Measurements from ENCODE around the gene AKAP10. TPM values are rescaled to one million over a fixed set of nuclear protein-coding genes. Genes with fewer than 3 reads are reported as not detected.
"Not testable (repeated sequence)": the region's sequence is repeated elsewhere in the genome, so short reads cannot be mapped to it uniquely, and the experiment has no call there.

The AKAP10 gene
- total and polyA plus RNA-seq, 7 experiments from 2014 or later: 17.0 to 69.0 (median 50.5) TPM

- Mint-ChIP-seq H3K9me3 (peaks cover 0 to 4% (median 0%) of the 10 kb centered on the region in 11 donors), H3K4me1 (peaks cover 0 to 13% (median 11%) of the 10 kb centered on the region in 7 donors), H3K36me3 (peaks cover 6 to 30% (median 24%) of the 10 kb centered on the region in 5 donors), H3K4me3 (no peak overlapping the region), H3K27ac (peak overlapping the region in 8 of 9 donors; percentile 34 to 87 (median 62)), H3K27me3 (no peaks in the 10 kb centered on the region)
- H3K36me3 ChIP-seq (ENCODE audit: control insufficient read depth in 2 of 3, insufficient read depth in 3 of 3, low read length in 3 of 3): peaks cover 4 to 39% (median 7%) of the 10 kb centered on the region in 3 experiments
- DNase-seq (no peak), ATAC-seq (no peak)
- no peak overlapping the region for H3K27ac ChIP-seq (ENCODE audit: low read depth, low read length)
- ChIA-PET POLR2A (interaction anchor here (0.6 kb wide), 1 partner anchor 34 kb away, joined by 3 read pairs; no protein-coding TSS in a partner anchor), CTCF (no interaction called here)
- intact Hi-C loops (cut with micrococcal nuclease): no loop called here
- no peak overlapping the region for H3K4me3 ChIP-seq (ENCODE audit: low read length)
- no peaks in the 10 kb centered on the region for H3K9me3 ChIP-seq (ENCODE audit: control insufficient read depth in 2 of 3, low read length in 3 of 3)
- no peaks in the 10 kb centered on the region for H3K27me3 ChIP-seq (ENCODE audit: control insufficient read depth in 2 of 2, insufficient read depth in 2 of 2, low read length in 2 of 2)
- H3K4me1 ChIP-seq (ENCODE audit: control insufficient read depth in 2 of 2, insufficient read depth in 2 of 2, low read length in 2 of 2): no peaks in the 10 kb centered on the region
These were observed 76.8 kb downstream of the AKAP10 start for GRCh38 chr17:19900809-19901208.

- no peak overlapping the region for H3K27ac ChIP-seq (ENCODE audit: low read depth, low read length)
- DNase-seq (no peak), ATAC-seq (no peak)
- ChIA-PET CTCF (no interaction called here), POLR2A (no interaction called here)
- peak overlapping the region in 5 of 9 donors; percentile 2 to 84 (median 11) for H3K27ac Mint-ChIP-seq
- intact Hi-C loops (cut with micrococcal nuclease): no loop called here
- no peaks in the 10 kb centered on the region for H3K27me3 ChIP-seq (ENCODE audit: control insufficient read depth in 2 of 2, insufficient read depth in 2 of 2, low read length in 2 of 2)
- H3K4me3 ChIP-seq (ENCODE audit: low read length): no peak overlapping the region
- peaks cover 0 to 4% (median 0%) of the 10 kb centered on the region in 11 donors for H3K9me3 Mint-ChIP-seq
- no peaks in the 10 kb centered on the region for H3K9me3 ChIP-seq (ENCODE audit: control insufficient read depth in 2 of 3, low read length in 3 of 3)
- H3K4me3 Mint-ChIP-seq: no peak overlapping the region
- H3K27me3 Mint-ChIP-seq: no peaks in the 10 kb centered on the region
- H3K36me3 Mint-ChIP-seq: peaks cover 0 to 8% (median 4%) of the 10 kb centered on the region in 5 donors
- peaks cover 0 to 13% (median 11%) of the 10 kb centered on the region in 7 donors for H3K4me1 Mint-ChIP-seq
- H3K36me3 ChIP-seq (ENCODE audit: control insufficient read depth in 2 of 3, insufficient read depth in 3 of 3, low read length in 3 of 3): peaks cover 0 to 14% (median 0%) of the 10 kb centered on the region in 3 experiments
- no peaks in the 10 kb centered on the region for H3K4me1 ChIP-seq (ENCODE audit: control insufficient read depth in 2 of 2, insufficient read depth in 2 of 2, low read length in 2 of 2)
These were observed 79.7 kb downstream of the AKAP10 start for GRCh38 chr17:19897903-19898302.

- H3K4me1 ChIP-seq (ENCODE audit: control insufficient read depth in 2 of 2, insufficient read depth in 2 of 2, low read length in 2 of 2): no peaks in the 10 kb centered on the region
- Mint-ChIP-seq H3K36me3 (peaks cover 0 to 8% (median 4%) of the 10 kb centered on the region in 5 donors), H3K9me3 (peaks cover 0 to 4% (median 0%) of the 10 kb centered on the region in 11 donors), H3K4me1 (peaks cover 0 to 13% (median 11%) of the 10 kb centered on the region in 7 donors), H3K4me3 (no peak overlapping the region), H3K27ac (peak overlapping the region in 7 of 9 donors; percentile 2 to 87 (median 44)), H3K27me3 (no peaks in the 10 kb centered on the region)
- no peaks in the 10 kb centered on the region for H3K27me3 ChIP-seq (ENCODE audit: control insufficient read depth in 2 of 2, insufficient read depth in 2 of 2, low read length in 2 of 2)
- H3K36me3 ChIP-seq (ENCODE audit: control insufficient read depth in 2 of 3, insufficient read depth in 3 of 3, low read length in 3 of 3): peaks cover 0 to 13% (median 0%) of the 10 kb centered on the region in 3 experiments
- intact Hi-C loops (cut with micrococcal nuclease): no loop called here
- no peak overlapping the region for H3K4me3 ChIP-seq (ENCODE audit: low read length)
- H3K27ac ChIP-seq (ENCODE audit: low read depth, low read length): no peak overlapping the region
- ATAC-seq (no peak), DNase-seq (no peak)
- ChIA-PET CTCF (no interaction called here), POLR2A (no interaction called here)
- no peaks in the 10 kb centered on the region for H3K9me3 ChIP-seq (ENCODE audit: control insufficient read depth in 2 of 3, low read length in 3 of 3)
These were observed 80.4 kb downstream of the AKAP10 start for GRCh38 chr17:19897090-19897837.

- CTCF ChIA-PET: interaction anchor here (0.6 kb wide), 1 partner anchor 34 kb away, joined by 5 read pairs; no protein-coding TSS in a partner anchor
These were observed 80.9 kb downstream of the AKAP10 start for GRCh38 chr17:19896679-19897078.

GRCh38 chr17:19890554-19890953 is 87.1 kb downstream of the AKAP10 start:
- H3K36me3 Mint-ChIP-seq; H3K4me3 Mint-ChIP-seq; POLR2A ChIA-PET; H3K27ac Mint-ChIP-seq; DNase-seq; H3K9me3 ChIP-seq (ENCODE audit: control insufficient read depth in 2 of 3, low read length in 3 of 3); H3K9me3 Mint-ChIP-seq; CTCF ChIA-PET; H3K4me1 Mint-ChIP-seq; H3K4me3 ChIP-seq (ENCODE audit: low read length); H3K4me1 ChIP-seq (ENCODE audit: control insufficient read depth in 2 of 2, insufficient read depth in 2 of 2, low read length in 2 of 2); intact Hi-C loops (cut with micrococcal nuclease); H3K27me3 ChIP-seq (ENCODE audit: control insufficient read depth in 2 of 2, insufficient read depth in 2 of 2, low read length in 2 of 2); H3K27ac ChIP-seq (ENCODE audit: low read depth, low read length); H3K36me3 ChIP-seq (ENCODE audit: control insufficient read depth in 2 of 3, insufficient read depth in 3 of 3, low read length in 3 of 3); ATAC-seq; H3K27me3 Mint-ChIP-seq: not testable (repeated sequence)

More at GRCh38 chr17:19896679-19897078, 80.9 kb downstream of the AKAP10 start:
- POLR2A ChIA-PET: no interaction called here
- H3K4me3 ChIP-seq (ENCODE audit: low read length): no peak overlapping the region
- intact Hi-C loops (cut with micrococcal nuclease): no loop called here
- H3K27me3 ChIP-seq (ENCODE audit: control insufficient read depth in 2 of 2, insufficient read depth in 2 of 2, low read length in 2 of 2): no peaks in the 10 kb centered on the region
- H3K4me1 ChIP-seq (ENCODE audit: control insufficient read depth in 2 of 2, insufficient read depth in 2 of 2, low read length in 2 of 2): no peaks in the 10 kb centered on the region
- no peak for ATAC-seq
- Mint-ChIP-seq H3K4me3 (no peak overlapping the region), H3K27ac (peak overlapping the region in 7 of 9 donors; percentile 1 to 87 (median 7)), H3K27me3 (no peaks in the 10 kb centered on the region), H3K36me3 (peaks cover 0 to 8% (median 4%) of the 10 kb centered on the region in 5 donors), H3K9me3 (peaks cover 0 to 4% (median 0%) of the 10 kb centered on the region in 11 donors), H3K4me1 (peaks cover 0 to 13% (median 11%) of the 10 kb centered on the region in 7 donors)
- DNase-seq: no peak
- peaks cover 0 to 10% (median 0%) of the 10 kb centered on the region in 3 experiments for H3K36me3 ChIP-seq (ENCODE audit: control insufficient read depth in 2 of 3, insufficient read depth in 3 of 3, low read length in 3 of 3)
- H3K9me3 ChIP-seq (ENCODE audit: control insufficient read depth in 2 of 3, low read length in 3 of 3): no peaks in the 10 kb centered on the region
- no peak overlapping the region for H3K27ac ChIP-seq (ENCODE audit: low read depth, low read length)

GRCh38 chr17:19890001-19890400 is 87.6 kb downstream of the AKAP10 start:
- H3K27ac ChIP-seq (ENCODE audit: low read depth, low read length): not testable (repeated sequence)

More at GRCh38 chr17:19890001-19890400, 87.6 kb downstream of the AKAP10 start:
- H3K36me3 ChIP-seq (ENCODE audit: control insufficient read depth in 2 of 3, insufficient read depth in 3 of 3, low read length in 3 of 3); H3K27me3 Mint-ChIP-seq; H3K36me3 Mint-ChIP-seq; H3K4me1 ChIP-seq (ENCODE audit: control insufficient read depth in 2 of 2, insufficient read depth in 2 of 2, low read length in 2 of 2); intact Hi-C loops (cut with micrococcal nuclease); CTCF ChIA-PET; H3K9me3 ChIP-seq (ENCODE audit: control insufficient read depth in 2 of 3, low read length in 3 of 3); H3K4me3 Mint-ChIP-seq; H3K4me3 ChIP-seq (ENCODE audit: low read length); H3K4me1 Mint-ChIP-seq; ATAC-seq; H3K27me3 ChIP-seq (ENCODE audit: control insufficient read depth in 2 of 2, insufficient read depth in 2 of 2, low read length in 2 of 2); H3K27ac Mint-ChIP-seq; DNase-seq; H3K9me3 Mint-ChIP-seq: not testable (repeated sequence)
- POLR2A ChIA-PET: interaction anchor here (0.6 kb wide), 1 partner anchor 25 kb away, joined by 5 read pairs; no protein-coding TSS in a partner anchor

Measured in naive thymus-derived CD4-positive, alpha-beta T cell (primary cell).